Stimulated activated CD4-positive, alpha-beta T cell treated with anti-CD3 and anti-CD28 coated beads, Interleukin-12 subunit alpha, Interleukin-12 subunit beta, amount 100 ng/mL, for 4 hours (primary cell): Measurements from ENCODE around the gene RIPOR1.
"Not testable (repeated sequence)": the region's sequence is repeated elsewhere in the genome, so short reads cannot be mapped to it uniquely, and the experiment has no call there.

Source experiments
- DNase-seq: peaks from one replicate; pipeline ENCODE4 v3.0.0-alpha.2; 2020

Gene RIPOR1

DNA sequence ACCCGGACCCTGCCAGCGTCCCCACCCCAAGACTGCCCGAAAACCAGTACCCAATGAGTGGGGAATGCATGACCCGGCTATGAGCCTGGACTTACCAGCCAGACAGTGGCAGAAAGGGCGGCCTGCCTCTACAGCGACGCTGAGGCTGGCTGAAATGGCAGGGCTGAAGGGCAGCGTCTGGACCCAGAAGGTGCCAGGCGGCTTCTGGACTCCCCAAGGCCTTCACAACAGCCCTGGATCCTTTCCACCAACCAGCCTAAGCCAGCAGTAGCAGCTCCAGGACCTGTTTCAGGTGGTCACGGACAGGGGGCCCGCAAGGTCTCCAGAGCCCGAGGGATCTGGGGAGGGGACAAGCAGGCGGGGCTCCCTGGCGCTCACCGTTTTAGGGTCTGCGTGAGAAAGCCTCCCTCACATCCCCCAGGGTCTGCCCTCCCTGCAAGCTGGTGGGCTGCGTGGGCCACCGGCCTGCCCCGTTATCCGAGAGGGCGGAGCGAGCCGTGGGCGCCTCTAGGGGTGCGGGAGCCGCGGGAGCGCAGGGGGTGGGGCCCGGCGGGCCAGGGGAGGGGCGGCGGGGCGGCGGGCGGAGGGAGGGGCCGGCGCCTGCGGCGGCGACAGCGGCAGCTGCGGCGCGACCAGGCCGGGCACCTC lies at the start of gene RIPOR1:
RIPOR1 (plus strand) TSS at position 608 of the 648 bp plus-strand sequence. CDS start 9,618 bp downstream, outside the sequence.
- DNase-seq: peak; percentile 55

DNA sequence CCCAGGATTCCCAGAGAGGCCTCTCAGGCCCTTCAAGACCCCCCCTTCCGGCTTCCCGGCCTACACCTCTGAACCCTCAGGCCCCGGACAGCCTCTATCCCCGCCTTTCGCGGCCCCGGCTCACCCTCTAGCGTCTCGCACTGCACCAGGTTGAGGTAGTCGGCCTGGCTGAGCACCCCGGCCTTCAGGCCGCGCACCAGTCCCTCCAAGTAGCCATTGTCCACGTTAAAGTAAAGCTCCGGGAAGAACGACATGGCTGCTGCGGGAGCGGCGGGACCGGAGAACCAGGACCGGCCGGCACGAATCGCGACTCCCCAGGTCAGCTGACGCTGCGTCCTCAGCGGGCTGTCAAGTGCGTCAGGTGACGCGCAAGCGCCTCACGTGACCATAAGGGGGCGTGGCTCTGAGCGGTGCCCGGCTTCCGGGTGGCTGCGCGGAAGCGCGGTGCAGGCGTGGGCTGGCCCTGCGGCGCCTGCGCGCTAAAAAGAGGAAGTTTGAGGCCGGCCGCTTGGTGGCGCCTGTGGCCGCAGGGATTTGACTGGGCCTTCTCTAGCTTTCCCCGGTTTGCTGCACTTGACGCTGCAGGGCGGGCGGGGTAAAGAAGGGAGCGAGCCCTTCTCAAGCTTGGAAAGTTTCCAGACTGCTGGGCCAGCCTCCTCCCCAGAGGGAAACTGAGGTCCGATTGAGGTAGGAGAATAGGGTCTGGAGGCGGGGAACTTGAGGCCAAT lies 47.6 kb upstream of the RIPOR1 start, which contains the start of gene ATP6V0D1:
ATP6V0D1 (minus strand) TSS at position 325 of the 728 bp plus-strand sequence; CDS start at position 254, 71 bp downstream.
- peak; percentile 98 for DNase-seq

GRCh38 chr16:67481561-67482232 lies 46.9 kb upstream of the RIPOR1 start:
- DNase-seq: peak; percentile 43

- no peak for DNase-seq
Observed at GRCh38 chr16:67482233-67482924, 46.2 kb upstream of the RIPOR1 start.

GRCh38 chr16:67483150-67483549 lies 45.5 kb upstream of the RIPOR1 start, which contains the start of gene AGRP:
Gene AGRP, minus strand, starts transcription at chr16:67483547. Its CDS starts 149 bp downstream, at chr16:67483398.
- no peak for DNase-seq

- DNase-seq: no peak
Observed at GRCh38 chr16:67483731-67484525, 44.7 kb upstream of the RIPOR1 start.

- DNase-seq: no peak
Observed at GRCh38 chr16:67486805-67487204, 41.8 kb upstream of the RIPOR1 start.

GRCh38 chr16:67487561-67487960 lies 41.1 kb upstream of the RIPOR1 start:
- not testable (repeated sequence) for DNase-seq

- no peak for DNase-seq
Observed at GRCh38 chr16:67489401-67490083, 39.1 kb upstream of the RIPOR1 start.

DNA sequence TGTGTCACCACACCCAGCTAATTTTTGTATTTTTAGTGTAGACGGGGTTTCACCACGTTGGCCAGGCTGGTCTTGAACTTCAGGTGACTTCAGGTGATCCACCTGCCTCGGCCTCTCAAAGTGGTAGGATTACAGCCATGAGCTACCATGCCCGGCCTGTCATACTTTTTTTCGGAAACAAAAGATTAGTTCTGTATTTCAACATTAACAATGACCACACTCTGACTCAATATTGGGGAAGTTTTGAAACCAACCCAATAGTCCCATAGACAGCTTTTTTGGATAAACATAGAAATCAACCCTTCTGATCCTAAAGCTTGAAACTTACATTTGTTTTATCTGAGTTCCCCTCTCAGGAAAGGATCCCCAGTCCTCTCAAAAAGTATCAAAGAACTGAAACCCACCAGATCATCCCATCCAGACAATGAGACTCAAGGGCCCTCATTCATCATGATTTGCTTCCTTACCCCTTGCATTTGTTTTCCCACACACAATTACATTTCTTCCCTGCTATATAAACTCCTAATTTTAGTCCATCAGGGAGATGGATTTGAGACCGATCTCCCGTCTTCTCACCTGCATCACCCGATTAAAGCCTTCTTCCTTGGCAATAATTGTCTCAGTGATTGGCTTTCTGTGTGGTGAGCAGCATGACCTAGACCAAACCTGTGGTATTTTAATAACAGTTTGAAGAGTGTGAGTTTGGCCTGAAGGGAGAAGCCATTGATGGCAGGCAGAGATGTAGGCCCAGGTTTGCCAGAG lies 38.1 kb upstream of the RIPOR1 start:
- no peak for DNase-seq

GRCh38 chr16:67499106-67499505 lies 29.5 kb upstream of the RIPOR1 start:
- no peak for DNase-seq

DNA sequence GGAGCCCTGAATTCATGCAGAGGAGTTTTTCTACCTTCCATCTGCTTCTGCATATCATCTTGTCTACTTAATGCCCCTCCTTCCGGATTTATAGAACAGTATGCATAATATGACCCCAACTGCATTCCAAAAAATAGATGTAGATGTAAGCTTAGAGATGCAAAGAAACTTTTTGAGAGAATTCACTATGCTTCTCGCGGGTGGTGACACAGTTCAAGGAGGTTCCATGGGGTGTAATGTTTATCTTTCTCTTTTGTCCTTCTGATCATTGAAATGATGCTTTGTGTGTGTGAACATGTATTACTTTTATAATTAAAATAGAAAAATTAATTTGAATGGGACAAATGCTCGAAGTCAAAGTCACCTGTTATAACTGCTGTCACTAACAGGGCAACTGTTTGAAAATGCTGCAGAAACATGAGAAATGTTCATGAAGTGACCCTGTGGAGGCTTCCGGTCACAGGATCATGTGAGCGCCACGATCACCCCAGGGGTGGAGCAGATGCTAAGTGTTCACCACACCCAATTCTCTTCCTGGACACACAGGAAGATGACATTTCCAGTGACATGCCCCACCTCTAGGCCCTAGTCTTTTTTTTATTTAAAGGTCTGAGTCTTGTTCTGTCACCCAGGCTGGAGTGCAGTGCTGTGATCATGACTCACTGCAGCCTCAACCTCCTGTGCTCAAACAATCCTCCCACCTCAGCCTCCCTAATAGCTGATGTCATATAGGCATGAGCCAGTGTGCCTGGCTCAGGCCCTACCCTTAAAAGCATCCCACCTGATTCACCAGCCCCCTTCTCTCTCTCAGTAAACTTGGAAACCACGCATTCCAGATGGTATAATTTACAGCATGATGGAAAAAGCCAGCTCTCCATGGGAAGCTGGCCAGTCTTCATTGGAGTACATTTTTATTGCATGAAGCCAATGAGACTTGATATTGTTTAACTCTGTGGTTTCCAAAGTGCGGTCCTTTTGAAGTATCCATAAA lies 24.3 kb upstream of the RIPOR1 start:
- DNase-seq: no peak

- no peak for DNase-seq
Observed at GRCh38 chr16:67506468-67506867, 22.2 kb upstream of the RIPOR1 start.

GRCh38 chr16:67509016-67509415 lies 19.6 kb upstream of the RIPOR1 start:
- DNase-seq: no peak

GRCh38 chr16:67513892-67514291 lies 14.7 kb upstream of the RIPOR1 start:
- not testable (repeated sequence) for DNase-seq

- peak; percentile 73 for DNase-seq
Observed at GRCh38 chr16:67514382-67514828, 14.2 kb upstream of the RIPOR1 start.

GRCh38 chr16:67516296-67517154 lies 12.1 kb upstream of the RIPOR1 start:
- DNase-seq: no peak

- no peak for DNase-seq
Observed at GRCh38 chr16:67517155-67517445, 11.5 kb upstream of the RIPOR1 start.
